ENCODE data around the gene INIP. TPM values are rescaled to one million over a fixed set of nuclear protein-coding genes. Genes with fewer than 3 reads are reported as not detected.

INIP gene
- total RNA-seq (2021) (24.0 and 28.0 TPM in 2 replicates), Bru-seq, nascent RNA (percentile 79 among the genes with signal in this experiment), BruChase-seq, experiment 1, labeled RNA remaining after a 2-hour chase (percentile 76 among the genes with signal in this experiment), BruChase-seq, experiment 2, labeled RNA remaining after a 6-hour chase (percentile 75 among the genes with signal in this experiment)
- long read RNA-seq, full-length matches to known transcripts, result 30 of 35 reads
- long read RNA-seq, partial matches to known transcripts, result 1 of 35 reads
- long read RNA-seq, other reads (novel, unspliced or antisense), result 4 of 35 reads

GRCh38 chr9:112717661-112718331, at the start of gene INIP:
INIP (minus strand) TSS chr9:112718117; CDS start chr9:112716485, 1,632 bp downstream.
- Histone ChIP-seq H3K79me2 (ENCODE audit: low read depth) (peaks cover 28% of the 10 kb centered on the region), H3K4me1 (replicated peaks; ENCODE audit: insufficient read depth) (peaks cover 16% of the 10 kb centered on the region; the same call in 1 of the 2 replicates), H3F3A (ENCODE audit: insufficient read depth, low read depth) (no peaks in the 10 kb centered on the region), H3K27ac (peak within 1 kb of the TSS; percentile 48), H2AFZ (peak within 1 kb of the TSS; percentile 92), H3K9me2 (ENCODE audit: insufficient read depth) (no peaks in the 10 kb centered on the region), H3K36me3 (ENCODE audit: low read depth) (peaks cover 2% of the 10 kb centered on the region; the same call in 1 of the 2 replicates), H3K27me3 (ENCODE audit: insufficient read depth, low read depth) (no peaks in the 10 kb centered on the region), H3K4me3 (peak within 1 kb of the TSS; percentile 77), H4K20me1 (ENCODE audit: insufficient read depth) (no peaks in the 10 kb centered on the region), H3K9me3 (ENCODE audit: insufficient read depth, low read depth) (no peaks in the 10 kb centered on the region), H3K4me2 (peak within 1 kb of the TSS; percentile 82)
- no peak for TF ChIP-seq EZH2 (IDR thresholded peaks at IDR 0.05; ENCODE audit: low read depth)
- no peak; the same call in 1 of the 2 replicates for TF ChIP-seq CTCF (conservative IDR thresholded peaks at IDR 0.05)
- peak; percentile 93 to 99 for DNase-seq
- ChIA-PET POLR2A (ENCODE audit: unreplicated experiment) (interaction anchor here (0.6 to 1.0 kb wide), 6 partner anchors 13 to 1087 kb away, joined by 3 to 5 read pairs (median 4); partner anchors contain the start of genes DNAJC25 and KIAA1958), CTCF (interaction anchor here (0.6 to 1.8 kb wide), 6 partner anchors 21 to 1766 kb away, joined by 3 to 7 read pairs (median 4); no protein-coding TSS in a partner anchor)
- BruUV-seq (replicated peaks), result TSS peak; percentile 74
- intact Hi-C loops (cut with micrococcal nuclease; ENCODE audit: unreplicated experiment), result loop anchor here (1.0 to 10.0 kb wide), 7 partner anchors 33 to 383 kb away; partner anchors contain the start of genes PTBP3 and SNX30

- no peak for DNase-seq
- H3K4me1 ChIP-seq (replicated peaks; ENCODE audit: insufficient read depth), result no peaks in the 10 kb centered on the region
- peaks cover 36% of the 10 kb centered on the region for H3K79me2 ChIP-seq (ENCODE audit: low read depth)
- ChIA-PET POLR2A (ENCODE audit: unreplicated experiment) (no interaction called here), CTCF (no interaction called here)
- no peak overlapping the region for H3K4me3 ChIP-seq
- intact Hi-C loops (cut with micrococcal nuclease; ENCODE audit: unreplicated experiment), result no loop called here
- H4K20me1 ChIP-seq (ENCODE audit: insufficient read depth), result no peaks in the 10 kb centered on the region
- H3K27me3 ChIP-seq (ENCODE audit: insufficient read depth, low read depth), result no peaks in the 10 kb centered on the region
- TF ChIP-seq CTCF (conservative IDR thresholded peaks at IDR 0.05) (no peak), EZH2 (IDR thresholded peaks at IDR 0.05; ENCODE audit: low read depth) (no peak)
- H3F3A ChIP-seq (ENCODE audit: insufficient read depth, low read depth), result peaks cover 7% of the 10 kb centered on the region; the same call in 1 of the 2 replicates
- H2AFZ ChIP-seq, result no peak overlapping the region
- no peaks in the 10 kb centered on the region for H3K36me3 ChIP-seq (ENCODE audit: low read depth)
- BruUV-seq (replicated peaks), result no TSS peak
- no peak overlapping the region for H3K27ac ChIP-seq
- no peaks in the 10 kb centered on the region for H3K9me2 ChIP-seq (ENCODE audit: insufficient read depth)
- H3K4me2 ChIP-seq, result no peak overlapping the region
- no peaks in the 10 kb centered on the region; the same call in 1 of the 2 replicates for H3K9me3 ChIP-seq (ENCODE audit: insufficient read depth, low read depth)
These were observed 47.4 kb upstream of the INIP start for GRCh38 chr9:112765281-112765680.

- CTCF ChIA-PET, result no interaction called here
- peaks cover 40% of the 10 kb centered on the region for H3K79me2 ChIP-seq (ENCODE audit: low read depth)
- intact Hi-C loops (cut with micrococcal nuclease; ENCODE audit: unreplicated experiment), result no loop called here
These were observed 46.9 kb upstream of the INIP start for GRCh38 chr9:112764837-112765236.

More at GRCh38 chr9:112764837-112765236, 46.9 kb upstream of the INIP start:
- Histone ChIP-seq H3K4me3 (no peak overlapping the region), H3K9me3 (ENCODE audit: insufficient read depth, low read depth) (no peaks in the 10 kb centered on the region; the same call in 1 of the 2 replicates), H3K27ac (no peak overlapping the region), H3K4me2 (no peak overlapping the region), H3K4me1 (replicated peaks; ENCODE audit: insufficient read depth) (no peaks in the 10 kb centered on the region), H2AFZ (no peak overlapping the region), H3F3A (ENCODE audit: insufficient read depth, low read depth) (peaks cover 7% of the 10 kb centered on the region; the same call in 1 of the 2 replicates), H4K20me1 (ENCODE audit: insufficient read depth) (no peaks in the 10 kb centered on the region), H3K27me3 (ENCODE audit: insufficient read depth, low read depth) (no peaks in the 10 kb centered on the region), H3K9me2 (ENCODE audit: insufficient read depth) (no peaks in the 10 kb centered on the region), H3K36me3 (ENCODE audit: low read depth) (no peaks in the 10 kb centered on the region)
- no peak for DNase-seq
- POLR2A ChIA-PET (ENCODE audit: unreplicated experiment), result no interaction called here
- TF ChIP-seq EZH2 (IDR thresholded peaks at IDR 0.05; ENCODE audit: low read depth), result no peak
- no peak for TF ChIP-seq CTCF (conservative IDR thresholded peaks at IDR 0.05)
- no TSS peak for BruUV-seq (replicated peaks)
